Measurements from ENCODE around the gene LHPP.

- TF ChIP-seq CTCF (IDR thresholded peaks at IDR 0.05) (no peak), EP300 (IDR thresholded peaks at IDR 0.05) (no peak), POLR2A (IDR thresholded peaks at IDR 0.05) (no peak)
These were observed 201.6 kb downstream of the LHPP start for GRCh38 chr10:124663228-124663627.
